Measurements from ENCODE around the gene CHCT1.
A peak's percentile ranks its signal among the peaks of the same experiment; 100 is the strongest.

CHCT1 gene

DNA sequence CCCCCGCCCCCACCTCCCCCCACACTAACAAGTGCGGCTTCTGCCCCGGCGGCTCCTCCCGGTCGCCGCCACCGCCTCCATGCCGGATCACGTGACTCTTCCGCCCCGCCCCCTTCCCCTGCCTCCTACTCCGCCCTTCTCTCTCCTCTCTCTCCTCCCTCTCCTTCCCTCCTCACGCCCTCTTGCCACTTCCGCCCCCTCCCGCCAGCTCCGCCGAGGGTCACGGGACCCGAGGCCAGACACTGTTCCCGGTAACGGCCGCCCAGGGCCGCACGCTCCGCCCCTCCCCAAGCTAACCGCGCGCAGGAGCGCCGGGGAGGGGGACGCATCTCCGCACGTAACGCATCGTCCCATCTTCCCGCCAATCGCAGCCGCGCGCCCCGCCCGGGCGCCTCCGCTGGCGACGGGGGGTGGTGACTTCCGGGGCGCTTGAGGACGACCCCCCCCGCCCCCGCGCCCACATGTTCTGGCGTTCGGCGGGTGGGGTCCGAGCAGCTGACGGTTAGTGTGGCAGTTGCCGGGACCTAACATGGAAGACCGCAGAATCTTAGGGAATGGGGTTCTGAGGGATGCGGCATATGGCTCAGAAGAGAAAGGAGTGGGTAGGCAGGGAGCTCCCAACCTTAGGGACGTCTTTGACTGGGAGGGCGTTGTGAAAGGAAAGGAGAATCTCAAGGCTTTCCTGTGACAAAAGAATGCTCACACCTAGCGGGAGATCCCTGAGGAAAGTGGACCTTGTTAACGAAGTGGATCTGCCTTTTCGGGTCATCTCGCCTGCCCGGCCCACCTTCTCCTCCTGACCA is 30.0 kb upstream of the CHCT1 start, which contains the start of gene USP32 (continued):
- TF ChIP-seq ZNF37A (tag by site-specific recombination; IDR thresholded peaks at IDR 0.05) = no peak
- TF ChIP-seq, protein P1, sequence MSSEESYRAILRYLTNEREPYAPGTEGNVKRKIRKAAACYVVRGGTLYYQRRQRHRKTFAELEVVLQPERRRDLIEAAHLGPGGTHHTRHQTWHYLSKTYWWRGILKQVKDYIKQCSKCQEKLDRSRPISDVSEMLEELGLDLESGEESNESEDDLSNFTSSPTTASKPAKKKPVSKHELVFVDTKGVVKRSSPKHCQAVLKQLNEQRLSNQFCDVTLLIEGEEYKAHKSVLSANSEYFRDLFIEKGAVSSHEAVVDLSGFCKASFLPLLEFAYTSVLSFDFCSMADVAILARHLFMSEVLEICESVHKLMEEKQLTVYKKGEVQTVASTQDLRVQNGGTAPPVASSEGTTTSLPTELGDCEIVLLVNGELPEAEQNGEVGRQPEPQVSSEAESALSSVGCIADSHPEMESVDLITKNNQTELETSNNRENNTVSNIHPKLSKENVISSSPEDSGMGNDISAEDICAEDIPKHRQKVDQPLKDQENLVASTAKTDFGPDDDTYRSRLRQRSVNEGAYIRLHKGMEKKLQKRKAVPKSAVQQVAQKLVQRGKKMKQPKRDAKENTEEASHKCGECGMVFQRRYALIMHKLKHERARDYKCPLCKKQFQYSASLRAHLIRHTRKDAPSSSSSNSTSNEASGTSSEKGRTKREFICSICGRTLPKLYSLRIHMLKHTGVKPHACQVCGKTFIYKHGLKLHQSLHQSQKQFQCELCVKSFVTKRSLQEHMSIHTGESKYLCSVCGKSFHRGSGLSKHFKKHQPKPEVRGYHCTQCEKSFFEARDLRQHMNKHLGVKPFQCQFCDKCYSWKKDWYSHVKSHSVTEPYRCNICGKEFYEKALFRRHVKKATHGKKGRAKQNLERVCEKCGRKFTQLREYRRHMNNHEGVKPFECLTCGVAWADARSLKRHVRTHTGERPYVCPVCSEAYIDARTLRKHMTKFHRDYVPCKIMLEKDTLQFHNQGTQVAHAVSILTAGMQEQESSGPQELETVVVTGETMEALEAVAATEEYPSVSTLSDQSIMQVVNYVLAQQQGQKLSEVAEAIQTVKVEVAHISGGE (tag by site-specific recombination; conservative IDR thresholded peaks at IDR 0.05; ENCODE audit: low read depth) = peak; percentile 78; the same call in 1 of the 2 replicates
- TF ChIP-seq ZNF292 (tag by site-specific recombination; IDR thresholded peaks at IDR 0.05; ENCODE audit: borderline replicate concordance, low read depth) = no peak
- no peak for TF ChIP-seq ZNF664 (tag by site-specific recombination; IDR thresholded peaks at IDR 0.05)
- TF ChIP-seq, protein P2, sequence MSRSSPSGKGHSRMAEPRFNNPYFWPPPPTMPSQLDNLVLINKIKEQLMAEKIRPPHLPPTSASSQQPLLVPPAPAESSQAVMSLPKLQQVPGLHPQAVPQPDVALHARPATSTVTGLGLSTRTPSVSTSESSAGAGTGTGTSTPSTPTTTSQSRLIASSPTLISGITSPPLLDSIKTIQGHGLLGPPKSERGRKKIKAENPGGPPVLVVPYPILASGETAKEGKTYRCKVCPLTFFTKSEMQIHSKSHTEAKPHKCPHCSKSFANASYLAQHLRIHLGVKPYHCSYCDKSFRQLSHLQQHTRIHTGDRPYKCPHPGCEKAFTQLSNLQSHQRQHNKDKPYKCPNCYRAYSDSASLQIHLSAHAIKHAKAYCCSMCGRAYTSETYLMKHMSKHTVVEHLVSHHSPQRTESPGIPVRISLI (tag by site-specific recombination; IDR thresholded peaks at IDR 0.05) = no peak
- peak; percentile 30; the same call in 1 of the 2 replicates for TF ChIP-seq ZNF660 (tag by site-specific recombination; IDR thresholded peaks at IDR 0.05)
- no peak for TF ChIP-seq GLI4 (tag by site-specific recombination; IDR thresholded peaks at IDR 0.05)
- TF ChIP-seq, protein P3, sequence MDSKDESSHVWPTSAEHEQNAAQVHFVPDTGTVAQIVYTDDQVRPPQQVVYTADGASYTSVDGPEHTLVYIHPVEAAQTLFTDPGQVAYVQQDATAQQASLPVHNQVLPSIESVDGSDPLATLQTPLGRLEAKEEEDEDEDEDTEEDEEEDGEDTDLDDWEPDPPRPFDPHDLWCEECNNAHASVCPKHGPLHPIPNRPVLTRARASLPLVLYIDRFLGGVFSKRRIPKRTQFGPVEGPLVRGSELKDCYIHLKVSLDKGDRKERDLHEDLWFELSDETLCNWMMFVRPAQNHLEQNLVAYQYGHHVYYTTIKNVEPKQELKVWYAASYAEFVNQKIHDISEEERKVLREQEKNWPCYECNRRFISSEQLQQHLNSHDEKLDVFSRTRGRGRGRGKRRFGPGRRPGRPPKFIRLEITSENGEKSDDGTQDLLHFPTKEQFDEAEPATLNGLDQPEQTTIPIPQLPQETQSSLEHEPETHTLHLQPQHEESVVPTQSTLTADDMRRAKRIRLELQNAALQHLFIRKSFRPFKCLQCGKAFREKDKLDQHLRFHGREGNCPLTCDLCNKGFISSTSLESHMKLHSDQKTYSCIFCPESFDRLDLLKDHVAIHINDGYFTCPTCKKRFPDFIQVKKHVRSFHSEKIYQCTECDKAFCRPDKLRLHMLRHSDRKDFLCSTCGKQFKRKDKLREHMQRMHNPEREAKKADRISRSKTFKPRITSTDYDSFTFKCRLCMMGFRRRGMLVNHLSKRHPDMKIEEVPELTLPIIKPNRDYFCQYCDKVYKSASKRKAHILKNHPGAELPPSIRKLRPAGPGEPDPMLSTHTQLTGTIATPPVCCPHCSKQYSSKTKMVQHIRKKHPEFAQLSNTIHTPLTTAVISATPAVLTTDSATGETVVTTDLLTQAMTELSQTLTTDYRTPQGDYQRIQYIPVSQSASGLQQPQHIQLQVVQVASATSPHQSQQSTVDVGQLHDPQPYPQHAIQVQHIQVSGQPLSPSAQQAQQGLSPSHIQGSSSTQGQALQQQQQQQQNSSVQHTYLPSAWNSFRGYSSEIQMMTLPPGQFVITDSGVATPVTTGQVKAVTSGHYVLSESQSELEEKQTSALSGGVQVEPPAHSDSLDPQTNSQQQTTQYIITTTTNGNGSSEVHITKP (tag by site-specific recombination; IDR thresholded peaks at IDR 0.05) = peak; percentile 75
- TF ChIP-seq, protein P4, sequence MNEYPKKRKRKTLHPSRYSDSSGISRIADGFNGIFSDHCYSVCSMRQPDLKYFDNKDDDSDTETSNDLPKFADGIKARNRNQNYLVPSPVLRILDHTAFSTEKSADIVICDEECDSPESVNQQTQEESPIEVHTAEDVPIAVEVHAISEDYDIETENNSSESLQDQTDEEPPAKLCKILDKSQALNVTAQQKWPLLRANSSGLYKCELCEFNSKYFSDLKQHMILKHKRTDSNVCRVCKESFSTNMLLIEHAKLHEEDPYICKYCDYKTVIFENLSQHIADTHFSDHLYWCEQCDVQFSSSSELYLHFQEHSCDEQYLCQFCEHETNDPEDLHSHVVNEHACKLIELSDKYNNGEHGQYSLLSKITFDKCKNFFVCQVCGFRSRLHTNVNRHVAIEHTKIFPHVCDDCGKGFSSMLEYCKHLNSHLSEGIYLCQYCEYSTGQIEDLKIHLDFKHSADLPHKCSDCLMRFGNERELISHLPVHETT (tag by site-specific recombination; IDR thresholded peaks at IDR 0.05) = peak; percentile 73
- no peak for TF ChIP-seq SCRT1 (tag by site-specific recombination; IDR thresholded peaks at IDR 0.05; ENCODE audit: borderline replicate concordance)
- TF ChIP-seq, protein P5, sequence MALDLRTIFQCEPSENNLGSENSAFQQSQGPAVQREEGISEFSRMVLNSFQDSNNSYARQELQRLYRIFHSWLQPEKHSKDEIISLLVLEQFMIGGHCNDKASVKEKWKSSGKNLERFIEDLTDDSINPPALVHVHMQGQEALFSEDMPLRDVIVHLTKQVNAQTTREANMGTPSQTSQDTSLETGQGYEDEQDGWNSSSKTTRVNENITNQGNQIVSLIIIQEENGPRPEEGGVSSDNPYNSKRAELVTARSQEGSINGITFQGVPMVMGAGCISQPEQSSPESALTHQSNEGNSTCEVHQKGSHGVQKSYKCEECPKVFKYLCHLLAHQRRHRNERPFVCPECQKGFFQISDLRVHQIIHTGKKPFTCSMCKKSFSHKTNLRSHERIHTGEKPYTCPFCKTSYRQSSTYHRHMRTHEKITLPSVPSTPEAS (tag by site-specific recombination; IDR thresholded peaks at IDR 0.05) = no peak; the same call in 1 of the 2 replicates
- peak; percentile 96 for TF ChIP-seq KLF7 (tag by site-specific recombination; IDR thresholded peaks at IDR 0.05; ENCODE audit: borderline replicate concordance)
- TF ChIP-seq FEZF1 (tag by site-specific recombination; IDR thresholded peaks at IDR 0.05) = 0 out of 2 replicates have a peak, but pooled peaks have one; percentile 10
- TF ChIP-seq ZFHX2 (tag by site-specific recombination; conservative IDR thresholded peaks at IDR 0.05) = peak; percentile 99
- TF ChIP-seq YY1 (tag by site-specific recombination; IDR thresholded peaks at IDR 0.05) = 0 out of 2 replicates have a peak, but pooled peaks have one; percentile 22
- 0 out of 2 replicates have a peak, but pooled peaks have one; percentile 0 for TF ChIP-seq ZNF785 (tag by site-specific recombination; IDR thresholded peaks at IDR 0.05)
- peak; percentile 100 for TF ChIP-seq ZNF366 (tag by site-specific recombination; conservative IDR thresholded peaks at IDR 0.05)
- TF ChIP-seq, protein P6, sequence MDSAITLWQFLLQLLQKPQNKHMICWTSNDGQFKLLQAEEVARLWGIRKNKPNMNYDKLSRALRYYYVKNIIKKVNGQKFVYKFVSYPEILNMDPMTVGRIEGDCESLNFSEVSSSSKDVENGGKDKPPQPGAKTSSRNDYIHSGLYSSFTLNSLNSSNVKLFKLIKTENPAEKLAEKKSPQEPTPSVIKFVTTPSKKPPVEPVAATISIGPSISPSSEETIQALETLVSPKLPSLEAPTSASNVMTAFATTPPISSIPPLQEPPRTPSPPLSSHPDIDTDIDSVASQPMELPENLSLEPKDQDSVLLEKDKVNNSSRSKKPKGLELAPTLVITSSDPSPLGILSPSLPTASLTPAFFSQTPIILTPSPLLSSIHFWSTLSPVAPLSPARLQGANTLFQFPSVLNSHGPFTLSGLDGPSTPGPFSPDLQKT (IDR thresholded peaks at IDR 0.05; ENCODE audit: borderline replicate concordance, low read depth, low read length) = peak; percentile 70; the same call in 1 of the 2 replicates
- TF ChIP-seq ZNF610 (tag by site-specific recombination; IDR thresholded peaks at IDR 0.05; ENCODE audit: borderline replicate concordance) = peak; percentile 85
- no peak for TF ChIP-seq ZNF658 (tag by site-specific recombination; IDR thresholded peaks at IDR 0.05)
- TF ChIP-seq ZNF19 (tag by site-specific recombination; IDR thresholded peaks at IDR 0.05; ENCODE audit: low read depth) = no peak
- TF ChIP-seq, protein P7, sequence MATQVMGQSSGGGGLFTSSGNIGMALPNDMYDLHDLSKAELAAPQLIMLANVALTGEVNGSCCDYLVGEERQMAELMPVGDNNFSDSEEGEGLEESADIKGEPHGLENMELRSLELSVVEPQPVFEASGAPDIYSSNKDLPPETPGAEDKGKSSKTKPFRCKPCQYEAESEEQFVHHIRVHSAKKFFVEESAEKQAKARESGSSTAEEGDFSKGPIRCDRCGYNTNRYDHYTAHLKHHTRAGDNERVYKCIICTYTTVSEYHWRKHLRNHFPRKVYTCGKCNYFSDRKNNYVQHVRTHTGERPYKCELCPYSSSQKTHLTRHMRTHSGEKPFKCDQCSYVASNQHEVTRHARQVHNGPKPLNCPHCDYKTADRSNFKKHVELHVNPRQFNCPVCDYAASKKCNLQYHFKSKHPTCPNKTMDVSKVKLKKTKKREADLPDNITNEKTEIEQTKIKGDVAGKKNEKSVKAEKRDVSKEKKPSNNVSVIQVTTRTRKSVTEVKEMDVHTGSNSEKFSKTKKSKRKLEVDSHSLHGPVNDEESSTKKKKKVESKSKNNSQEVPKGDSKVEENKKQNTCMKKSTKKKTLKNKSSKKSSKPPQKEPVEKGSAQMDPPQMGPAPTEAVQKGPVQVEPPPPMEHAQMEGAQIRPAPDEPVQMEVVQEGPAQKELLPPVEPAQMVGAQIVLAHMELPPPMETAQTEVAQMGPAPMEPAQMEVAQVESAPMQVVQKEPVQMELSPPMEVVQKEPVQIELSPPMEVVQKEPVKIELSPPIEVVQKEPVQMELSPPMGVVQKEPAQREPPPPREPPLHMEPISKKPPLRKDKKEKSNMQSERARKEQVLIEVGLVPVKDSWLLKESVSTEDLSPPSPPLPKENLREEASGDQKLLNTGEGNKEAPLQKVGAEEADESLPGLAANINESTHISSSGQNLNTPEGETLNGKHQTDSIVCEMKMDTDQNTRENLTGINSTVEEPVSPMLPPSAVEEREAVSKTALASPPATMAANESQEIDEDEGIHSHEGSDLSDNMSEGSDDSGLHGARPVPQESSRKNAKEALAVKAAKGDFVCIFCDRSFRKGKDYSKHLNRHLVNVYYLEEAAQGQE (tag by site-specific recombination; IDR thresholded peaks at IDR 0.05) = no peak
